ENCODE data around the gene IRF8.
"Not testable (repeated sequence)": the region's sequence is repeated elsewhere in the genome, so short reads cannot be mapped to it uniquely, and the experiment has no call there.

IRF8 gene

GRCh38 chr16:85869206-85869605, 29.8 kb upstream of the IRF8 start:
- DNase-seq, result no peak

- DNase-seq, result peak; percentile 71
These were observed 29.0 kb upstream of the IRF8 start for GRCh38 chr16:85869785-85870558.

- no peak for DNase-seq
These were observed 27.2 kb upstream of the IRF8 start for GRCh38 chr16:85871756-85872155.

GRCh38 chr16:85872734-85873133, 26.2 kb upstream of the IRF8 start:
- peak; percentile 32 for DNase-seq

GRCh38 chr16:85873153-85873552, 25.8 kb upstream of the IRF8 start:
- DNase-seq, result no peak

GRCh38 chr16:85874031-85874430, 24.9 kb upstream of the IRF8 start:
- not testable (repeated sequence) for DNase-seq

- DNase-seq, result no peak
These were observed 20.6 kb upstream of the IRF8 start for GRCh38 chr16:85878407-85878806.

GRCh38 chr16:85878875-85879274, 20.1 kb upstream of the IRF8 start:
- peak; percentile 89 for DNase-seq

- DNase-seq, result no peak
These were observed 19.4 kb upstream of the IRF8 start for GRCh38 chr16:85879549-85879948.

- DNase-seq, result peak; percentile 4
These were observed 18.8 kb upstream of the IRF8 start for GRCh38 chr16:85879975-85880831.

GRCh38 chr16:85880861-85881260, 18.1 kb upstream of the IRF8 start:
- peak; percentile 27 for DNase-seq

- DNase-seq, result no peak
These were observed 17.5 kb upstream of the IRF8 start for GRCh38 chr16:85881436-85881835.

- no peak for DNase-seq
These were observed 16.7 kb upstream of the IRF8 start for GRCh38 chr16:85882181-85882810.

- peak; percentile 54 for DNase-seq
These were observed 15.1 kb upstream of the IRF8 start for GRCh38 chr16:85883813-85884212.

- DNase-seq, result peak; percentile 68
These were observed 14.0 kb upstream of the IRF8 start for GRCh38 chr16:85884808-85885463.

GRCh38 chr16:85885537-85885936, 13.4 kb upstream of the IRF8 start:
- no peak for DNase-seq

GRCh38 chr16:85888405-85889331, 10.3 kb upstream of the IRF8 start:
- DNase-seq, result peak; percentile 58

GRCh38 chr16:85891033-85891775, 7.8 kb upstream of the IRF8 start:
- DNase-seq, result peak; percentile 93

- DNase-seq, result peak; percentile 67
These were observed 7.2 kb upstream of the IRF8 start for GRCh38 chr16:85891776-85892166.

- no peak for DNase-seq
These were observed 6.2 kb upstream of the IRF8 start for GRCh38 chr16:85892760-85893159.

GRCh38 chr16:85894266-85894665, 4.7 kb upstream of the IRF8 start:
- peak; percentile 62 for DNase-seq

Measured in islet precursor cell (in vitro differentiated cells).